ENCODE data around the gene CDCA7.
"Not testable (repeated sequence)": the region's sequence is repeated elsewhere in the genome, so short reads cannot be mapped to it uniquely, and the experiment has no call there.

Gene CDCA7

DNA sequence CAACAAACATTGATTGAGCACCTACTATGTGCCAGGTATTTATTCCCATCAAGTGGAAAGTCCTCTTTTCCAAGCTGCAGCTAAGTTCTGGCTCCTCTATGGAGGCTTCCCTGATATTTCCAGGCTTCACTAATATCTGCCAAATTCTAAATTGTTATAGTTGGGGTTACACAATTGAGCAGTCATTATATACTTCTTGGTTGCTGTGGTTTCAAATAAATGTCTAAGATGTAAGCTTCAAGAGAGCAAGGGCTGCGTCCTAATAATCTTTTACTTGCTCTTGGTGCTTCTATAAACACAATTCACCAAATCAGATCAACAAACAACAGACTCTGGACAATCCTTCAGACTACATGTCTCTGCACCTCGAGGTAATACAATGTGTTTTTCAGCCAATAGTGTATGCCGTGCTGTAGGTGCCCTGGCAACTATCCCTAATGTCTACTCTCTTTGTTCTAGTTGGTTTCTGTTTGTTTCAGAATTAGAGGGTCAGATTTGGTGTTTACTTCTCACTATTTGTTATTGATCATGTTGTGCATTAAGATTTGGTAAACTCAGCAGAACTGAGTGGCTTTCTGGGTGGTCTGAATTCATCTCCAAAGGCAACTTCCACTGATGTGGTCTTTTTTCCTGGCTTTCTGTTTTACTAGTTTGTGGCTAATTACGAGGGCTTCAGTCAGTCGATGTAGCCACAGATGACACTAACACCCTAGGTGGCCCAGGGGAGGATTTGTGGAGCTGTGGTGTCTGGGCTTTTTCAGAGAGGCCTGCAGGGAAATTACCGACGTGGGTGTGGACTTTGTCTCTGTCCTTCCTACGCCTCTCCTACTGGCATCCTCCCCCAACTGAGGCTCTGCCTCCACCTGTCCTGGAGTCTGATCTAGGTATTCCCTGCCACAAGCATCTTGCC, 50.4 kb downstream of the CDCA7 start:
- DNase-seq: no peak

DNA sequence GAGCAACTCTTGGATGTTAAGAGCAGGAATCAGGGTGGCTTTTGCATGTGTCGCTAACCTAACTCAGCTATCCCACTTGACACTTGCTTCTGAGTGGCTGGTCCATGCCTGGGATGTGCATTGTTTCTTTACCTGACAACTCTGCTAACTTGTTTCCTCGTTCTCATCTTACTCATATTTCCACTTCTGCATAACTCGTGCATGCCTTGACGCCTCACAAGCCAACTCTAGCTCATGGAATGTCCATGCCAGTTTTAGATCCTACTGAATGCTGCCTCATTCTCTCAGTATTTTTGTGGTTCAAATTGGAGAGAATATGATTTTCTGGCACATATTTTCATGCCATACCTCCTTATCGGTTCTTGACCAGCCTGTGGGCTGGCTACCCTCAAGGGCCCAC, 52.5 kb downstream of the CDCA7 start:
- DNase-seq: no peak

DNA sequence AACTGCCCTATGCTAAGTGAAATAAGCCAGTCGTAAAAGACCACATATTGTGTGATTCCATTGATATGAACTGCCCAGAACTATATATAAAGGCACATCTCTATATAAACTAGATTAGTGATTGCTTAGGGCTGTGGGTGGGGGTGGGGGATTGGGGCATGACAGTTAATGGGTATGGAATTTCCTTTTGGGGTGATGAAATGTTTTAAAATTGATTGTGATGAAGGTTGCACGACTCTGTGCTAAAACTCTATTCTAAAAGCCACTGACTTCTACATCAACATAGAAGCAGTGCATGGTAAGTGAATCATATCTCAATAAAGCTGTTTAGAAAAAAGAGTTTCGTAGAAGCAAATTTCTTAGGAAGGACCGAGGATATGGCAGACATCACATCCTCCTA, 53.0 kb downstream of the CDCA7 start:
- no peak for DNase-seq

DNA sequence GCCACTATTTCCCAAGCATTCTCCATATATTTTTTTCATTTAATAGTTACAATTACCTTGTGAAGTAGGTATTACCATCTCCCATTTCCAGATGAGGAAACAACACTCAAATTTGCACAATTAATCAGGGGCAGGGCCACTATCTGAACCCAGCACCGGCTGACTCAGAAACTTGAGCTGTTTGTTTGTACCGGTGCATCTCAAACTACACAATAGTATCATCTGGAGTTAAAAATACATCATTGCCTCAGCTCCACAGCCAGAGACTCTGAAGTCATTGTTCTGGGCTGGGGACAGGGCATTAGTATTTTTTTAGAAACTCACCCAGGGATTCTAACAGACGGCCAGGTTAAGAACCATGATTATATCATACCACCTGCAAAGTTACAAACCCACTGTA, 55.9 kb downstream of the CDCA7 start:
- DNase-seq: no peak

DNA sequence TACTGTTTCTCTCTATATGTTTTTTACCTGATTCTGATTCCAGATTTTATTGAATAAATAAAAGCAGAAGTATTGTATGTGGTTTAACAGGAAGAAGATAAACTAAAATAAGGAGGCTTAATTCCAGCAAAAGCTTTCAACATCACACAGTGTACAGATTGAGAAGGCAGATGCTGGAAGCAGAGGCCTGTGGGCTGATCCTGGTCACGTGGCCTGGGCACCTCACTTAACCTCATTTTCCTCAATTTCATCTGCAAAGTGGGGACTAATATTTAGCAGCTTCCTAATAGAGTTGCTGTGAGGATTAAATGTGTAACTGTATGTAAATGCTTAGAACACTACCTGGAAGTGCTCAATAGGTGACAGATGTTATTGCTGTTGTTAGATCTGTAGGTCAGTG, 58.0 kb downstream of the CDCA7 start:
- DNase-seq: no peak

DNA sequence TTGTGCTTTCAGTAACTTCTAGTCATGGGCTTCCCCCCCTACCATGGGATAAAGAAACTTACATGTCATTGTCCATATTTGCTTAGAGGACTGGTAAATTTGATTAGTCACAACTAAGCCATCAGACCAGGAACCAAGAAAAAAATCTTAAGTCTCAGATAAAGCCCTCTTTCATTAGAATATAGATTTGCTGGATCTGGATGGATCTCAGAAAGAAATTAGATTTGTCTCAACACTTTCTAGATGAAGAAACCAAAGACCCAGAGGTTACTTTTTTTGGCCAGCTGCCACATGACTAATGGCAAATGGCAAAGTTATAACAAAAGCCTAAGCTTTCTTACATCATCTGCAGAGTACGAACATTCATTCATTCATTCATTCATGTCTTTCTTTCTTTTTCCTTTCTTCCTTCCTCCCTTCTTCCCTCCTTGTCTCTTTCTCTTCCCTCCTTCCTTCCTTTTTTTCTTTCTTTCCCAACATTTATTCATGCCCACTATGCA, 60.2 kb downstream of the CDCA7 start:
- no peak for DNase-seq

DNA sequence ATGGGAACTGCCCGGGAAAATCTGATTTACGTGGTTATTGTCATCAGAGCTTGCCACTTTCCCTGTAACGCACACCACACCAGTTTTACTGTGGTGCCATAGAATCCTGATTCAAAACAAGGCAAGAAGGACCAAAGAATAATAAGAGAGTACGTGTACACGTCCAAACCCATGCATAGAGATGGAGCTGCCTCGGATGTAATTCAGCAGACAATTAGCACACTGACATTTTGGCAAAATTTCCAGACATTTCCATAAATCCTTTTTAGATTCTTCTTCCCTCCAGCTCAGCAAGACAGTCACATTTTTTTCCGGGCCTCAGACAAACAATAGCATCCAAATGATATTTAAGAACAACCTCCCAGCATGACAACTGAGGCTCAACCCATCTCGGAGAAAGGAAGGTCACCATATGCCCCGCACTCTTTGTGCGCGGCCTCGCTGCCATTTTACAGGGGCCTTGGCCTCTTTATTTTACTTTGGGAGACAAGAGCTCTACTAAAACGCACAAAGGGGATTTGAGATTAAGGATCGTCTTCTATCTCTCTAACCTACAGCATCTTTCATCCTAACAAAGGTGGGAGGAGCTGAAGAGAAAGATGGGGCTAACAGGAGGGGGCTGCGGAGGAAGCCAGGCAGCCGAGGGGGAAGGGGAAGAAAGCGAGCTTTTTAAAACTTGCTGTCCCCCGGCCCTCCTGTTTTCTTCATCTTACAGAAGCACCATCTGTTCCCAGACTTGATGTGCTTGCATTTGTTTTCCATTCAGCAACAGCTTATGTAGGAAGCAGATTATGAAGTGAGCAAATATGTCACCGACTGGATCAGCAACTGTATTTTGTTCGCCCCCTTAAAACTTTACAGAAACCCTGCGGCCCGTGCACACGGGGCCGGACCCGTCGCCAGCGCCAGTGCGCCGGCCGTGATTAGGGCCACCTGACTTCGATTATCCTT, 61.0 kb downstream of the CDCA7 start:
- no peak for DNase-seq

DNA sequence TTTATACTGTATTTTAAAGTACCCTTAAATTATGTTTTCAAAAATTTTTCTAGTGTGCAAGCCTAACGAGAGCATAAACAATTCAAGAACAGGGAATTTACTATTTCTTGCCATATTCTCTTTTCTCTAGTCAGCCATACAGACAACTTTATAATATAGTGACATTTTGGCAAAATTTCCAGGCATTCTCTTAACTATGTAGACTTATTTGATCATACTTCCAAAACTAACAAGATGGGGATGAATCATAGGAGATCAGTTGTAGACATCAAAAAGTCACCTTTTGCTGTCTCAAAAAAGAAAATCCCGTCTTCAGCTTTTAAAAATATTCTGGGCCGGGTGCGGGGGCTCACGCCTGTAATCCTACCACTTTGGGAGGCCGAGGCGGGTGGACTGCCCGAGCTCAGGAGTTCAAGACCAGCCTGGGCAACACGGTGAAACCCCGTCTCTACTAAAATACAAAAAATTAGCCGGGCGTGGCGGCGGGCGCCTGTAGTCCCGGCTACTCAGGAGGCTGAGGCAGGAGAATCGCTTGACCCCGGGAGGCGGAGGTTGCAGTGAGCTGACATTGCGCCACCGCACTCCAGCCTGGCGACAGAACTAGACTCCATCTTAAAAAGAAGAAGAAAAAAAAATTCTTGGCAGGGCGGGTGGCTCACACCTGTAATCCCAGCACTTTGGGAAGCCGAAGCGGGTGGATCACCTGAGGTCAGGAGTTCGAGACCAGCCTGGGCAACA, 61.9 kb downstream of the CDCA7 start:
- DNase-seq: not testable (repeated sequence)

DNA sequence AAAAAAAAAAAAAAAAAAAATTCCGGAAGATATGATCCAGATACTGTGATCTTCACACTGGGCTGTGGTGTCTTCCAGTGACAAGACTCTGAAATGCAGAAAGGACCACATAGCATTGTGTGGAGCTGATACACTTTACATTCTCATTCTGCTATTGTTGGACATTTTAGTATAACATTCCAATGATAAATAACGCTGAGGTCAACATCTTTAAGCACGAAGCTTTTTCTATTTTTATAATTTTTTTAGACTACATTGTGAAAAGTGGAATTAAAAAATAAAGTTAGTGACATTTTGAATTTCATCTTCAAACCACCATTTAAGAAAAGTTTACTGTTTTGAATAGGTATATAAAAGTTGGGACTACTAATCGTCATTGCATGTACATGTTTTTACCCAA, 62.7 kb downstream of the CDCA7 start:
- DNase-seq: no peak

DNA sequence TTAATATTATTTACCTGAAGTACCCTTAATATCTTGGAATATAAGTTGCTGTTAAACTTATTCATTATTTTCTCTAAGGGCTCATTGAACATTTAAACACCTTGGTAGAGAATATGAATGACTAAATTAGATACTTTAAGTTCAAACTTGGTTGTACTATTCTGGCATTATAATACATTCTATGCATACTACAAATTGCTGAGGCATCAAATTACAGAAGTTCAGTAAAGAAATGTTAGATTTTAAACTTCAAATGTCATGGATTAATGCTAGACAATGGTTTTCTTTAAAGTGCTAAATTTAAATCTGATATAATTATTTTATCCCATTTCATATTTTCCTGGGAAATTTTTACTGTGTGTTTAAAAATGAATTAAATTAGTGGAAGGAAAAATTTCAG, 63.1 kb downstream of the CDCA7 start:
- DNase-seq: no peak

Measured in NCI-H1092 (cell line).